NOMO-1 (cell line): ENCODE results near the gene CNIH2.

Source experiments
- DNase-seq, 2 experiments: peaks; one replicate each; lab custom pipeline; 2025; ENCODE audit not compliant: unreplicated experiment in 2 of 2; lab: John Stamatoyannopoulos, UW

CNIH2 gene

GRCh38 chr11:66327171-66328030, 49.4 kb downstream of the CNIH2 start:
- no peak for DNase-seq

GRCh38 chr11:66328031-66328301, 50.0 kb downstream of the CNIH2 start:
- DNase-seq = no peak

GRCh38 chr11:66328302-66329144, 50.5 kb downstream of the CNIH2 start:
- DNase-seq = peak; percentile 59 to 64

GRCh38 chr11:66329165-66329673, 51.2 kb downstream of the CNIH2 start:
- no peak for DNase-seq

- no peak for DNase-seq
These were observed 53.0 kb downstream of the CNIH2 start for GRCh38 chr11:66330931-66331330.

GRCh38 chr11:66331542-66332370, 53.8 kb downstream of the CNIH2 start:
- no peak for DNase-seq

GRCh38 chr11:66332371-66333219, 54.6 kb downstream of the CNIH2 start:
- DNase-seq = no peak

GRCh38 chr11:66333220-66333877, 55.4 kb downstream of the CNIH2 start:
- DNase-seq = no peak
